ENCODE results near the gene CELF2. TPM values are rescaled to one million over a fixed set of nuclear protein-coding genes. Genes with fewer than 3 reads are reported as not detected.

The CELF2 gene
- total and polyA plus RNA-seq, 2 experiments from 2014 or later: 14.4 to 26.5 TPM

GRCh38 chr10:11144626-11145494, 127.2 kb downstream of the CELF2 start:
- H3K36me3 ChIP-seq (ENCODE audit: low read depth): no peaks in the 10 kb centered on the region
- 71 to 78% methylated on average over 11 of the region's 11 CpGs for WGBS, 2 experiments (ENCODE audit: low coverage in 1 of 2, low lambda C conversion rate in 2 of 2, missing lambda C conversion rate in 2 of 2)
- H3K27me3 ChIP-seq (replicated peaks; ENCODE audit: insufficient read depth): no peaks in the 10 kb centered on the region
- no peak overlapping the region for H3K27ac ChIP-seq
- H3K4me3 ChIP-seq: no peak overlapping the region
- no peak for TF ChIP-seq EZH2phosphoT487 (IDR thresholded peaks at IDR 0.05; ENCODE audit: insufficient read depth, low read depth)
- no peaks in the 10 kb centered on the region for H3K9me2 ChIP-seq (ENCODE audit: insufficient read depth)
- H3K9ac ChIP-seq: no peak overlapping the region
- no peaks in the 10 kb centered on the region for H3K79me2 ChIP-seq (ENCODE audit: insufficient read depth)
- DNase-seq: no peak
- no peak overlapping the region for H2AFZ ChIP-seq
- no peaks in the 10 kb centered on the region for H4K20me1 ChIP-seq (ENCODE audit: insufficient read depth)
- H3K4me2 ChIP-seq (ENCODE audit: unreplicated experiment): no peak overlapping the region
- in situ Hi-C loops (cut with MboI): no loop called here
- H3F3A ChIP-seq (ENCODE audit: insufficient read depth): no peaks in the 10 kb centered on the region
- H3K9me3 ChIP-seq (ENCODE audit: low read depth): no peaks in the 10 kb centered on the region
- H3K4me1 ChIP-seq (ENCODE audit: insufficient read depth): no peaks in the 10 kb centered on the region

- Histone ChIP-seq H3K4me1 (ENCODE audit: insufficient read depth) (no peaks in the 10 kb centered on the region), H3K4me3 (no peak overlapping the region), H3K4me2 (ENCODE audit: unreplicated experiment) (no peak overlapping the region), H3K9me2 (ENCODE audit: insufficient read depth) (no peaks in the 10 kb centered on the region), H3K9me3 (ENCODE audit: low read depth) (no peaks in the 10 kb centered on the region), H3K36me3 (ENCODE audit: low read depth) (no peaks in the 10 kb centered on the region), H3K27ac (no peak overlapping the region), H3F3A (ENCODE audit: insufficient read depth) (no peaks in the 10 kb centered on the region), H3K9ac (no peak overlapping the region), H2AFZ (no peak overlapping the region), H3K27me3 (replicated peaks; ENCODE audit: insufficient read depth) (no peaks in the 10 kb centered on the region), H3K79me2 (ENCODE audit: insufficient read depth) (no peaks in the 10 kb centered on the region), H4K20me1 (ENCODE audit: insufficient read depth) (no peaks in the 10 kb centered on the region)
- 63 to 64% methylated on average over 3 of the region's 3 CpGs for WGBS, 2 experiments (ENCODE audit: low coverage in 1 of 2, low lambda C conversion rate in 2 of 2, missing lambda C conversion rate in 2 of 2)
- DNase-seq: no peak
- in situ Hi-C loops (cut with MboI): no loop called here
- no peak for TF ChIP-seq EZH2phosphoT487 (IDR thresholded peaks at IDR 0.05; ENCODE audit: insufficient read depth, low read depth)
- no peak for TF ChIP-seq EZH2 (IDR thresholded peaks at IDR 0.05; ENCODE audit: insufficient read depth, poor library complexity, severe bottlenecking)
These were observed 127.8 kb downstream of the CELF2 start for GRCh38 chr10:11145495-11145855.

- no peaks in the 10 kb centered on the region for H3K9me3 ChIP-seq (ENCODE audit: low read depth)
- H3K4me1 ChIP-seq (ENCODE audit: insufficient read depth): no peaks in the 10 kb centered on the region
- no peak for DNase-seq
- H3K27ac ChIP-seq: no peak overlapping the region
- H4K20me1 ChIP-seq (ENCODE audit: insufficient read depth): no peaks in the 10 kb centered on the region
- H2AFZ ChIP-seq: no peak overlapping the region
- TF ChIP-seq EZH2phosphoT487 (IDR thresholded peaks at IDR 0.05; ENCODE audit: insufficient read depth, low read depth) (no peak), EZH2 (IDR thresholded peaks at IDR 0.05; ENCODE audit: insufficient read depth, poor library complexity, severe bottlenecking) (no peak)
- no peak overlapping the region for H3K9ac ChIP-seq
- no peaks in the 10 kb centered on the region for H3K79me2 ChIP-seq (ENCODE audit: insufficient read depth)
- H3K4me2 ChIP-seq (ENCODE audit: unreplicated experiment): no peak overlapping the region
- WGBS, 2 experiments (ENCODE audit: low coverage in 1 of 2, low lambda C conversion rate in 2 of 2, missing lambda C conversion rate in 2 of 2): 66 to 70% methylated on average over 6 of the region's 6 CpGs
- in situ Hi-C loops (cut with MboI): no loop called here
- H3F3A ChIP-seq (ENCODE audit: insufficient read depth): no peaks in the 10 kb centered on the region
- H3K4me3 ChIP-seq: no peak overlapping the region
- H3K36me3 ChIP-seq (ENCODE audit: low read depth): no peaks in the 10 kb centered on the region
- H3K9me2 ChIP-seq (ENCODE audit: insufficient read depth): no peaks in the 10 kb centered on the region
- H3K27me3 ChIP-seq (replicated peaks; ENCODE audit: insufficient read depth): no peaks in the 10 kb centered on the region
These were observed 128.9 kb downstream of the CELF2 start for GRCh38 chr10:11146402-11147171.

GRCh38 chr10:11147722-11148121, 130.1 kb downstream of the CELF2 start:
- H3K9ac ChIP-seq: no peak overlapping the region
- TF ChIP-seq EZH2phosphoT487 (IDR thresholded peaks at IDR 0.05; ENCODE audit: insufficient read depth, low read depth): no peak
- TF ChIP-seq EZH2 (IDR thresholded peaks at IDR 0.05; ENCODE audit: insufficient read depth, poor library complexity, severe bottlenecking): no peak
- no peaks in the 10 kb centered on the region for H3K9me3 ChIP-seq (ENCODE audit: low read depth)
- H3K4me2 ChIP-seq (ENCODE audit: unreplicated experiment): no peak overlapping the region
- H3K4me3 ChIP-seq: no peak overlapping the region
- no peaks in the 10 kb centered on the region for H3K79me2 ChIP-seq (ENCODE audit: insufficient read depth)
- H4K20me1 ChIP-seq (ENCODE audit: insufficient read depth): no peaks in the 10 kb centered on the region
- H3K4me1 ChIP-seq (ENCODE audit: insufficient read depth): no peaks in the 10 kb centered on the region
- in situ Hi-C loops (cut with MboI): no loop called here
- DNase-seq: no peak
- H3K36me3 ChIP-seq (ENCODE audit: low read depth): no peaks in the 10 kb centered on the region
- no peaks in the 10 kb centered on the region for H3K27me3 ChIP-seq (replicated peaks; ENCODE audit: insufficient read depth)
- H3F3A ChIP-seq (ENCODE audit: insufficient read depth): no peaks in the 10 kb centered on the region
- no peak overlapping the region for H3K27ac ChIP-seq
- H3K9me2 ChIP-seq (ENCODE audit: insufficient read depth): no peaks in the 10 kb centered on the region
- 68 to 74% methylated on average over 9 of the region's 9 CpGs for WGBS, 2 experiments (ENCODE audit: low coverage in 1 of 2, low lambda C conversion rate in 2 of 2, missing lambda C conversion rate in 2 of 2)
- H2AFZ ChIP-seq: no peak overlapping the region

All from GM23248 (cell line).